ENCODE measurements around the gene HPSE2. TPM values are rescaled to one million over a fixed set of nuclear protein-coding genes. Genes with fewer than 3 reads are reported as not detected.
A peak's percentile ranks its signal among the peaks of the same experiment; 100 is the strongest.

HPSE2 gene
- total RNA-seq, 1 donor from 2014 or later: not detected

DNA sequence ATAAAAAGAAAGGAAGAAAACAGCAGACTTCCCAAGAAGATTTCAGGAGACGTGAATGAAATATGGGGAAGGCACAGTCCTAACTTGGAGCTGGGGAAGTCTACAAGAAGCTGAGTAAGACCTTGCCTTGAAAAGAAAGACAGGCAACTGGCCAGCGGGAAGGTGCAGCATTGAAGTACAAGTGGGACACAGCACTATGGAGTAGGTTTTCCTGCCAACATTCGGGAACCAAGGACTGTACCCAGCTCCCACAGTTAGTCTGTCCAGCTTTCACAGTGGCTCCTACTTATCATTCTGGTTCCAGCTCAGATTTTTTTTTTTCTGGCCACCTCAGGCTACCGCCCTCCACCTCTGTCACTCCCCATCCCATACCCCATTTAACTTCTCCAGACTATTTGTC lies 798.9 kb downstream of the HPSE2 start:
- DNase-seq (ENCODE audit: low read depth) (no peak), FAIRE-seq (no peak)
- no peak for TF ChIP-seq CTCF (IDR thresholded peaks at IDR 0.05; ENCODE audit: insufficient read depth, low read length, severe bottlenecking)
- Histone ChIP-seq H3K4me3 (ENCODE audit: low read depth, low read length) (no peak overlapping the region), H3K27me3 (ENCODE audit: control insufficient read depth, insufficient read depth, low read length) (no peaks in the 10 kb centered on the region), H3K36me3 (ENCODE audit: control insufficient read depth, insufficient read depth, low read length) (peaks cover 13% of the 10 kb centered on the region)

DNA sequence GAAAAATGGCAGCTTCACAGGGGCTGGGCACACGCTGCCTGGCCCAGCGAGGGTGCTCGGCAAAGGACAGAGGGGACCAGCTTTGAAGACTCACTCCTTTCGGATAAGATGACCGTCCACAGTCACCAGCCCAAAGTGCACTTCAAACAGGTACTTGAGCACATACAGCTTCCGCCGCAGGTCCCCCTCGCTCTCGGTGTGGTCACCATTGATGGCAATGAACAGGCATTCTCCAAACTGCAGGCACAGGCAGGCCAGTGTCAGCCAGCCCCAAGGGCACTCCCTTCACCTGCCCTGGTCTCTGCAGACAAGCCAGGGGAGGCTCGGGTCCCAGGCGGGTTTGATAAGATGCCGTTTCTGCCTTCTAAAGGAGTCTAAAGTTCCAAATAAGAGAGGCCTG lies 800.5 kb downstream of the HPSE2 start:
- H3K27me3 ChIP-seq (ENCODE audit: control insufficient read depth, insufficient read depth, low read length): no peaks in the 10 kb centered on the region
- FAIRE-seq: no peak
- TF ChIP-seq CTCF (IDR thresholded peaks at IDR 0.05; ENCODE audit: insufficient read depth, low read length, severe bottlenecking): no peak
- H3K36me3 ChIP-seq (ENCODE audit: control insufficient read depth, insufficient read depth, low read length): peaks cover 16% of the 10 kb centered on the region
- H3K4me3 ChIP-seq (ENCODE audit: low read depth, low read length): no peak overlapping the region
- no peak for DNase-seq (ENCODE audit: low read depth)

- no peaks in the 10 kb centered on the region for H3K27me3 ChIP-seq (ENCODE audit: control insufficient read depth, insufficient read depth, low read length)
- peak; percentile 50 for FAIRE-seq
- no peak for DNase-seq (ENCODE audit: low read depth)
- no peak for TF ChIP-seq CTCF (IDR thresholded peaks at IDR 0.05; ENCODE audit: insufficient read depth, low read length, severe bottlenecking)
- no peak overlapping the region for H3K4me3 ChIP-seq (ENCODE audit: low read depth, low read length)
- peaks cover 23% of the 10 kb centered on the region for H3K36me3 ChIP-seq (ENCODE audit: control insufficient read depth, insufficient read depth, low read length)
Observed at GRCh38 chr10:98433881-98434732, 801.5 kb downstream of the HPSE2 start.

GRCh38 chr10:98433371-98433770 lies 802.3 kb downstream of the HPSE2 start:
- no peak for DNase-seq (ENCODE audit: low read depth)
- H3K36me3 ChIP-seq (ENCODE audit: control insufficient read depth, insufficient read depth, low read length): peaks cover 23% of the 10 kb centered on the region
- TF ChIP-seq CTCF (IDR thresholded peaks at IDR 0.05; ENCODE audit: insufficient read depth, low read length, severe bottlenecking): no peak
- no peak for FAIRE-seq
- no peaks in the 10 kb centered on the region for H3K27me3 ChIP-seq (ENCODE audit: control insufficient read depth, insufficient read depth, low read length)
- H3K4me3 ChIP-seq (ENCODE audit: low read depth, low read length): no peak overlapping the region

DNA sequence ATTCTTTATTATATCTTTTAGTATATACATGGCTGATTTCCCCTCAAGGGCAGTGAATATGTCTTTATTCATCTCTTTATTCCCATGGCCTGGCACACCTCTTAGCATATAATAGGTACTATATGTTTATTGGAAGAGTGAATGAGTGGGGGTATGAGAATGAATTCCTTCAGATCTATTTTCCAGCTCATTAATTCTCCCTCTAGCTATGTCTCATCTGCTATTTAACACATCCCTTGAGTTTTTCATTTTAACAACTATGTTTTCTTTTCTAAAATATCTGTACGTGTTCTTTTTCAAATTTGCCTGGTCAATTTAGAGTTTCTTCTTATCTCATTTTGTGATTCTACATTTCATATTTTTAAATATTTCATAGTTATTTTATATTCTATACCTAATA lies 803.3 kb downstream of the HPSE2 start:
- DNase-seq (ENCODE audit: low read depth): no peak
- Histone ChIP-seq H3K36me3 (ENCODE audit: control insufficient read depth, insufficient read depth, low read length) (peaks cover 23% of the 10 kb centered on the region), H3K27me3 (ENCODE audit: control insufficient read depth, insufficient read depth, low read length) (no peaks in the 10 kb centered on the region), H3K4me3 (ENCODE audit: low read depth, low read length) (no peak overlapping the region)
- no peak for TF ChIP-seq CTCF (IDR thresholded peaks at IDR 0.05; ENCODE audit: insufficient read depth, low read length, severe bottlenecking)
- no peak for FAIRE-seq

DNA sequence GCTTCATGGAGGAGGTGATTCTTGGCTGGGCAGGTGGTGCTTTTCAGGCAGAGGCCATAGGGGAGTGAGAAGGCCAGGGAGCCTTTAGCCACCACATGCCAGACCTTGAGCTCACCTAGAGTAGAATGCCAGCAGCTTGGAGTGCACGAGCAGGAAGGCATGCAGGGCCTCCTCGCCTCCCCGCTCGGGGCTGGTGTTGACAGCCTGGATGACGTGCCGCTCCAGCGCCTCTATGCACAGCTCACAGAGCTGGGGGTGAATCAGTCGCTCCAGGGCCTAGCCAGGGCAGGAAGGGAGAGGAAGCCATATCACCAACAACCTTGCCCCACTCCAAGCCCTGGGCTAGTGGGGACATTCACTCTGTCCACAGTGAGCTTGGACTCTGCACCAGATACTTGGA lies 804.6 kb downstream of the HPSE2 start:
- peaks cover 23% of the 10 kb centered on the region for H3K36me3 ChIP-seq (ENCODE audit: control insufficient read depth, insufficient read depth, low read length)
- DNase-seq (ENCODE audit: low read depth) (no peak), FAIRE-seq (no peak)
- H3K4me3 ChIP-seq (ENCODE audit: low read depth, low read length): no peak overlapping the region
- H3K27me3 ChIP-seq (ENCODE audit: control insufficient read depth, insufficient read depth, low read length): no peaks in the 10 kb centered on the region
- no peak for TF ChIP-seq CTCF (IDR thresholded peaks at IDR 0.05; ENCODE audit: insufficient read depth, low read length, severe bottlenecking)

Measured in bronchial epithelial cell (primary cell).